Cardiac fibroblast (primary cell): ENCODE results near the gene SHROOM2.

Experiments used
- DNase-seq, 2 donors: peaks; one replicate each; pipeline versions ENCODE4 v3.0.0 to v3.0.0-alpha.2; 2010; ENCODE audit warnings: low read depth in 2 of 2
- H3K4me3 ChIP-seq, 2 donors: replicated peaks in 1 of 2; 1 replicate in 1 of 2; 2 replicates in 1 of 2; pipeline ENCODE4 v1.5.1; 2011; ENCODE audit warnings: low read depth in 2 of 2, low read length in 2 of 2, mild to moderate bottlenecking in 2 of 2, moderate library complexity in 1 of 2
- CTCF ChIP-seq: IDR thresholded peaks from one replicate; pipeline ENCODE4 v1.5.1; 2011; ENCODE audit warnings: low read depth, mild to moderate bottlenecking, low read length, inconsistent platforms

SHROOM2 gene

GRCh38 chrX:9890681-9891091 is 104.5 kb downstream of the SHROOM2 start:
- no peak for DNase-seq
- TF ChIP-seq CTCF = no peak
- H3K4me3 ChIP-seq = no peak overlapping the region

GRCh38 chrX:9895225-9895912 is 109.1 kb downstream of the SHROOM2 start:
- TF ChIP-seq CTCF = no peak
- no peak for DNase-seq
- H3K4me3 ChIP-seq = no peak overlapping the region

GRCh38 chrX:9897761-9898161 is 111.5 kb downstream of the SHROOM2 start:
- H3K4me3 ChIP-seq = no peak overlapping the region
- DNase-seq = peak; percentile 63 to 77
- TF ChIP-seq CTCF = no peak

GRCh38 chrX:9899640-9900111 is 113.4 kb downstream of the SHROOM2 start:
- TF ChIP-seq CTCF = no peak
- no peak overlapping the region for H3K4me3 ChIP-seq
- DNase-seq = peak; percentile 48 to 62

- no peak for DNase-seq
- no peak for TF ChIP-seq CTCF
- H3K4me3 ChIP-seq = no peak overlapping the region
Observed at GRCh38 chrX:9902656-9903055, 116.4 kb downstream of the SHROOM2 start.

- no peak overlapping the region for H3K4me3 ChIP-seq
- no peak for TF ChIP-seq CTCF
- no peak for DNase-seq
Observed at GRCh38 chrX:9903146-9903545, 116.9 kb downstream of the SHROOM2 start.

GRCh38 chrX:9905288-9905687 is 119.1 kb downstream of the SHROOM2 start:
- no peak overlapping the region for H3K4me3 ChIP-seq
- DNase-seq = peak; percentile 53 to 63
- TF ChIP-seq CTCF = no peak
